Endothelial cell of umbilical vein (primary cell): ENCODE results near the gene PRKG1. TPM values are rescaled to one million over a fixed set of nuclear protein-coding genes. Genes with fewer than 3 reads are reported as not detected.

Experiments
- BruUV-seq: library from RNA; stranded (reverse); fragments of 400-500 nt; replicated peaks from 2 replicates; lab custom pipeline; 2021; lab: Mats Ljungman, UMichigan
- CTCF ChIA-PET: fragments of 300-600, 350-600 bp; sonication (Branson Sonifier 250); formaldehyde crosslinking; loops from one replicate; lab custom pipeline; 2021; ENCODE audit warnings: antibody characterized with exemption, inconsistent platforms; lab: Charles Lee
- POLR2A ChIA-PET: fragments of 300-600, 350-600 bp; sonication (Branson Sonifier 250); formaldehyde crosslinking; loops from one replicate; lab custom pipeline; 2021; ENCODE audit warnings: antibody characterized with exemption, inconsistent platforms; lab: Charles Lee
- DNase-seq: peaks from one replicate; pipeline ENCODE4 v3.0.0-alpha.2; 2011; ENCODE audit warnings: low read depth, low spot score
- FAIRE-seq: peaks from 2 replicates; lab custom pipeline; 2011; peaks lifted over from hg19 to GRCh38; lab: Jason Lieb, UNC
- H2AFZ ChIP-seq: 2 replicates; pipeline ENCODE4 v1.6.0; 2012; ENCODE audit warnings: low read depth, low read length, control low read depth, inconsistent platforms
- H3K27ac ChIP-seq: 2 replicates; pipeline ENCODE4 v1.5.1; 2011; ENCODE audit warnings: low read depth, mild to moderate bottlenecking, control low read depth, low read length, moderate library complexity; ENCODE audit not compliant: insufficient read depth
- H3K27me3 ChIP-seq, 2 experiments: 2 replicates each; pipeline versions ENCODE4 v1.6.0 to v1.6.1; 2011; ENCODE audit warnings: low read length in 2 of 2, mixed read lengths in 1 of 2; ENCODE audit not compliant: control insufficient read depth in 2 of 2, insufficient read depth in 2 of 2
- H3K36me3 ChIP-seq, 2 experiments: 2 replicates in 1 of 2; 3 replicates in 1 of 2; pipeline ENCODE4 v1.5.1; 2011; ENCODE audit warnings: low read length in 2 of 2, mild to moderate bottlenecking in 1 of 2, moderate library complexity in 1 of 2; ENCODE audit not compliant: control insufficient read depth in 2 of 2, insufficient read depth in 2 of 2; ENCODE audit errors: extremely low read depth in 1 of 2
- H3K4me1 ChIP-seq: 3 replicates; pipeline ENCODE4 v1.5.1; 2011; ENCODE audit warnings: mild to moderate bottlenecking, low read length; ENCODE audit not compliant: control insufficient read depth, insufficient read depth; ENCODE audit errors: extremely low read depth
- H3K4me2 ChIP-seq: 2 replicates; pipeline ENCODE4 v1.6.1; 2011; ENCODE audit warnings: low read length, control low read depth, mixed read lengths; ENCODE audit not compliant: insufficient read depth
- H3K4me3 ChIP-seq, 3 experiments: fragments of 200-600 bp in 1 of 3; sonication (generic), shearing (Covaris generic) in 1 of 3; replicated peaks in 1 of 3; 2 replicates each; pipeline ENCODE4 v1.5.1; 2011 to 2016; ENCODE audit warnings: control low read depth in 3 of 3, low read length in 3 of 3, mild to moderate bottlenecking in 2 of 3, inconsistent platforms in 1 of 3, low read depth in 1 of 3, moderate library complexity in 1 of 3; ENCODE audit not compliant: insufficient read depth in 1 of 3
- H3K79me2 ChIP-seq: 2 replicates; pipeline ENCODE4 v1.6.0; 2012; ENCODE audit warnings: low read length, inconsistent platforms; ENCODE audit not compliant: control insufficient read depth, insufficient read depth
- H3K9ac ChIP-seq: replicated peaks from 2 replicates; pipeline ENCODE3; 2011; ENCODE audit warnings: low read length, control low read depth; ENCODE audit not compliant: insufficient read depth; ENCODE audit errors: extremely low read depth
- H3K9me1 ChIP-seq: replicated peaks from 3 replicates; pipeline ENCODE4 v1.6.0; 2011; ENCODE audit warnings: mild to moderate bottlenecking, low read length; ENCODE audit not compliant: control insufficient read depth, insufficient read depth; ENCODE audit errors: extremely low read depth
- H3K9me3 ChIP-seq: replicated peaks from 2 replicates; pipeline ENCODE4 v1.5.1; 2012; ENCODE audit warnings: low read length, inconsistent platforms; ENCODE audit not compliant: control insufficient read depth, insufficient read depth
- H4K20me1 ChIP-seq: replicated peaks from 2 replicates; pipeline ENCODE3; 2011; ENCODE audit warnings: mild to moderate bottlenecking, low read length; ENCODE audit not compliant: control insufficient read depth, insufficient read depth; ENCODE audit errors: extremely low read depth
- EZH2 ChIP-seq: IDR thresholded peaks from 2 replicates; pipeline ENCODE4 v1.6.1; 2012; ENCODE audit warnings: borderline replicate concordance, low read depth, mild to moderate bottlenecking, moderate library complexity, low read length, inconsistent platforms; ENCODE audit not compliant: severe bottlenecking
- FOS ChIP-seq: IDR thresholded peaks from 2 replicates; pipeline ENCODE4 v1.6.1; 2011; ENCODE audit warnings: mild to moderate bottlenecking, low read length, moderate library complexity, borderline replicate concordance; ENCODE audit not compliant: insufficient read depth
- GATA2 ChIP-seq: IDR thresholded peaks from 2 replicates; pipeline ENCODE4 v1.7.0; 2011; ENCODE audit warnings: low read depth, mild to moderate bottlenecking, moderate library complexity, mixed read lengths, low read length; ENCODE audit not compliant: insufficient read length, insufficient read depth
- JUN ChIP-seq: IDR thresholded peaks from 2 replicates; pipeline ENCODE4 v1.6.1; 2011; ENCODE audit warnings: borderline replicate concordance, low read depth; ENCODE audit not compliant: insufficient read length, insufficient read depth
- MYC ChIP-seq: IDR thresholded peaks from one replicate; pipeline ENCODE4 v1.6.1; 2011; ENCODE audit warnings: mild to moderate bottlenecking, low read depth, low read length
- POLR2A ChIP-seq: IDR thresholded peaks from 2 replicates; pipeline ENCODE4 v1.6.1; 2012; ENCODE audit warnings: low read depth, mild to moderate bottlenecking, control low read depth, low read length
- POLR2AphosphoS5 ChIP-seq: IDR thresholded peaks from 2 replicates; pipeline ENCODE4 v1.6.1; 2012; ENCODE audit warnings: low read depth, mild to moderate bottlenecking, control low read depth, low read length, moderate library complexity; ENCODE audit not compliant: insufficient read depth
- dilution Hi-C: fragments of 300-500 bp; cut with MboI; formaldehyde crosslinking; loops from one replicate; pipeline ENCODE4 v1.15.0; 2019; ENCODE audit warnings: low sequenced_read_pairs; ENCODE audit not compliant: extremely low pct_ligation_motif_present
- intact Hi-C: fragments of 100-400 bp; cut with micrococcal nuclease; formaldehyde crosslinking; loops from one replicate; pipeline ENCODE4 v1.10.0; 2022
- polyA plus RNA-seq, 4 experiments: library from polyadenylated mRNA; depleted of rRNA in 3 of 4; stranded (reverse) in 3 of 4; unstranded in 1 of 4; fragments of >200 nt; gene quantifications; 2 replicates each; pipeline versions ENCODE4 v1.2.1 to v1.2.3, GENCODE V29; 2011 to 2012; ENCODE audit warnings: missing spikeins in 1 of 4
- total RNA-seq: library from RNA; stranded (reverse); gene quantifications from 2 replicates; pipeline ENCODE4 v1.2.3, GENCODE V29; 2021
- TF ChIP-seq, protein P1 (sequence below): IDR thresholded peaks from 2 replicates; pipeline ENCODE4 v1.6.1; 2011; ENCODE audit not compliant: insufficient read depth, insufficient read length
- TF ChIP-seq, protein P2 (sequence below), 2 donors: IDR thresholded peaks; 1 replicate in 1 of 2; 2 replicates in 1 of 2; pipeline ENCODE4 v1.5.1; 2011; ENCODE audit warnings: low read length in 2 of 2, mild to moderate bottlenecking in 2 of 2, moderate library complexity in 2 of 2, control low read depth in 1 of 2, inconsistent platforms in 1 of 2, low read depth in 1 of 2; ENCODE audit not compliant: insufficient read depth in 1 of 2; ENCODE audit errors: extremely low read depth in 1 of 2

PRKG1 gene
- total and polyA plus RNA-seq, 2 donors (not counting 3 experiments of a cell fraction or from before 2014, with no cell fraction given), result 0.01 to 0.18 TPM

DNA sequence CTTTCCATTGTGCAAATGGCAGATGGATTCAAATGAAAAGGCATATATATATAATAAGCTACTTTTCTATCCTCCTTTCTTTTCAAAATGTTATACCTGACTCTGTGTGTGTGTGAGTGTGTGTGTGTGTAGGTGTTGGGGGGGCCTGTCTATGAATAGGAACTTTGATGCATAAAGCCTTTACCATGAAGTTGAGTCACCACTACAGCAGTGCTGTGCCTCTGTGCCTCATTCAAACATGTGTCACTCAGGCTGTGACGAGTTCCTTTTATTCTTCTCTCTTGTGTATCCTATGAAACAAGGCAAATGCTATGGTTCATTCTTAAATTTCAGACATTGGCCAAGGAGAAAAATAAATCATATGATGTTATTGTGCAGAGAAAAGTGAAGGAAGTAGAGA lies 1187.1 kb downstream of the PRKG1 start:
- Histone ChIP-seq H3K9me3 (no peaks in the 10 kb centered on the region), H3K4me1 (no peaks in the 10 kb centered on the region), H3K4me2 (no peak overlapping the region), H3K79me2 (no peaks in the 10 kb centered on the region), H4K20me1 (no peaks in the 10 kb centered on the region), H2AFZ (no peak overlapping the region), H3K9ac (no peak overlapping the region), H3K9me1 (no peaks in the 10 kb centered on the region), H3K27me3 (no peaks in the 10 kb centered on the region), H3K4me3 (no peak overlapping the region), H3K36me3 (no peaks in the 10 kb centered on the region), H3K27ac (no peak overlapping the region)
- intact Hi-C loops (no loop called here), dilution Hi-C loops (no loop called here)
- TF ChIP-seq GATA2, result no peak
- TF ChIP-seq EZH2, result no peak
- TF ChIP-seq, protein P1, sequence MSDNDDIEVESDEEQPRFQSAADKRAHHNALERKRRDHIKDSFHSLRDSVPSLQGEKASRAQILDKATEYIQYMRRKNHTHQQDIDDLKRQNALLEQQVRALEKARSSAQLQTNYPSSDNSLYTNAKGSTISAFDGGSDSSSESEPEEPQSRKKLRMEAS, result no peak
- TF ChIP-seq, protein P2, sequence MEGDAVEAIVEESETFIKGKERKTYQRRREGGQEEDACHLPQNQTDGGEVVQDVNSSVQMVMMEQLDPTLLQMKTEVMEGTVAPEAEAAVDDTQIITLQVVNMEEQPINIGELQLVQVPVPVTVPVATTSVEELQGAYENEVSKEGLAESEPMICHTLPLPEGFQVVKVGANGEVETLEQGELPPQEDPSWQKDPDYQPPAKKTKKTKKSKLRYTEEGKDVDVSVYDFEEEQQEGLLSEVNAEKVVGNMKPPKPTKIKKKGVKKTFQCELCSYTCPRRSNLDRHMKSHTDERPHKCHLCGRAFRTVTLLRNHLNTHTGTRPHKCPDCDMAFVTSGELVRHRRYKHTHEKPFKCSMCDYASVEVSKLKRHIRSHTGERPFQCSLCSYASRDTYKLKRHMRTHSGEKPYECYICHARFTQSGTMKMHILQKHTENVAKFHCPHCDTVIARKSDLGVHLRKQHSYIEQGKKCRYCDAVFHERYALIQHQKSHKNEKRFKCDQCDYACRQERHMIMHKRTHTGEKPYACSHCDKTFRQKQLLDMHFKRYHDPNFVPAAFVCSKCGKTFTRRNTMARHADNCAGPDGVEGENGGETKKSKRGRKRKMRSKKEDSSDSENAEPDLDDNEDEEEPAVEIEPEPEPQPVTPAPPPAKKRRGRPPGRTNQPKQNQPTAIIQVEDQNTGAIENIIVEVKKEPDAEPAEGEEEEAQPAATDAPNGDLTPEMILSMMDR (IDR thresholded peaks at IDR 0.05; ENCODE audit: extremely low read depth in 1 of 2, insufficient read depth in 1 of 2, low read depth in 1 of 2, low read length in 2 of 2), result no peak
- no peak for TF ChIP-seq POLR2AphosphoS5
- TF ChIP-seq FOS, result no peak
- TF ChIP-seq POLR2A, result no peak
- no peak for TF ChIP-seq MYC
- no peak for TF ChIP-seq JUN
- FAIRE-seq, result no peak
- ChIA-PET POLR2A (no interaction called here), CTCF (no interaction called here)
- DNase-seq, result no peak
- no TSS peak for BruUV-seq
